Measurements from ENCODE around the gene ANKMY2.

DNA sequence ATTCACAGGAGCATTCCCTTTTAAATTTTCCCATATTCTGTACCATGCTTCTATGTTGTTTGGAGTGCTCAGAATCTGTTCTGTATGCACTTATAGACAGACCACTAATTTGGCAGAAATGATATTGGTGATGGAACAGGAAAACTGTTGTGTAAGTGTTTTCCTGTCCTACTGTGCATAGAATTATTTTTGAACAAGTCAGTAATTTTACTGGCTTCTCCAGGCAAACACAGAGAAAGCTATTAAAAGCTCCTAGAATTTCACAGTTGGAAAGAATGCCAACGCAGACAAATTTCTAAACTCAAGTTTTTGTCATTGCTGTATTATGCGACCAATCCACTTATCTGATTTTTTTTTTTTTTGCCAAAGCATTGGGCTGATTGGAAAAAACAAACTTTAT, 55.7 kb downstream of the ANKMY2 start:
- TF ChIP-seq CTCF (IDR thresholded peaks at IDR 0.05): no peak
- no peak for TF ChIP-seq POLR2A (IDR thresholded peaks at IDR 0.05)
